ENCODE measurements around the gene SERAC1.
"Not testable (repeated sequence)": the region's sequence is repeated elsewhere in the genome, so short reads cannot be mapped to it uniquely, and the experiment has no call there.

SERAC1 gene

DNA sequence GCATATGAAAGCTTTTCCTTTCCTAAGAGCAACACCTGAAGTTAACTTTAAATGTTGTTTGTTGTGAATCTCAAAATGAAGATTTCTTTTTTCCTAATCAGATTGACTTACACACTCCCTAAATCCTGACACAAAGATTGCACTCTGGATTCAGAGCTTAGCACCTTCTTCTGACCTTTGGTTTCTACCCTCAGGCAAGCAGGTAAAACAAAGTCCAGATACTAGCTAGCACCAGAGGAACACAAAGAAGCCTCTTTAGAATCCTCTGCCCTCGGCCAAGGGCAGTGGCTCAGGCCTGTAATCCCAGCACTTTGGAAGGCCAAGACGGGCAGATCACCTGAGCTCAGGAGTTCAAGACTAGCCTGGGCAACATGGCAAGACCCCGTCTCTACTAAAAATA, 14.5 kb downstream of the SERAC1 start:
- Histone ChIP-seq H3K4me1 (ENCODE audit: control insufficient read depth in 1 of 2, insufficient read depth in 2 of 2, low read length in 2 of 2) (no peaks in the 10 kb centered on the region), H3K27me3 (ENCODE audit: low read depth, low read length) (no peaks in the 10 kb centered on the region), H3K9me3 (ENCODE audit: control insufficient read depth in 1 of 2, low read length in 2 of 2) (no peaks in the 10 kb centered on the region), H3K27ac (ENCODE audit: low read length) (no peak overlapping the region), H3K36me3 (ENCODE audit: control insufficient read depth in 1 of 2, insufficient read depth in 2 of 2, low read length in 2 of 2) (peaks cover 5 to 9% of the 10 kb centered on the region in 2 donors), H3K4me3 (ENCODE audit: low read depth in 1 of 2, low read length in 2 of 2) (no peak overlapping the region)

DNA sequence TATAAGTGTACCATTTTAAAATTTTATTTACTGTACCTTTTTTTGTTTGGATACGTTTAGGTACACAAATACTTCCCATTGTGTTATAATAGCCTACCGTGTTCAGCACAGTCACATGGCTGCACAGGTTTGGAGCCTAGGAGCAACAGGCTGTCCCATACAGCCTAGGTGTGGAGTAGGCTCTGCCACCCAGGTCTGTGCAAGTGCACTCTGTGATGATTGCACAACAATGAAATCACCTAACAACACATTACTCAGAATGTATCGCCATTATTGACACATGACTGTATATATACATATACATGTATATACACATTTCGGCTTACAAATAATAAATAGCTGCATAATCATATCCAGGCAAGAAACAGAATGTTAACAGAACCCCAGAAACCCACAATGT, 15.4 kb downstream of the SERAC1 start:
- H3K36me3 ChIP-seq (ENCODE audit: control insufficient read depth in 1 of 2, insufficient read depth in 2 of 2, low read length in 2 of 2): peaks cover 5 to 9% of the 10 kb centered on the region in 2 donors
- no peaks in the 10 kb centered on the region for H3K4me1 ChIP-seq (ENCODE audit: control insufficient read depth in 1 of 2, insufficient read depth in 2 of 2, low read length in 2 of 2)
- no peaks in the 10 kb centered on the region for H3K9me3 ChIP-seq (ENCODE audit: control insufficient read depth in 1 of 2, low read length in 2 of 2)
- H3K27ac ChIP-seq (ENCODE audit: low read length): no peak overlapping the region
- no peaks in the 10 kb centered on the region for H3K27me3 ChIP-seq (ENCODE audit: low read depth, low read length)
- H3K4me3 ChIP-seq (ENCODE audit: low read depth in 1 of 2, low read length in 2 of 2): no peak overlapping the region

DNA sequence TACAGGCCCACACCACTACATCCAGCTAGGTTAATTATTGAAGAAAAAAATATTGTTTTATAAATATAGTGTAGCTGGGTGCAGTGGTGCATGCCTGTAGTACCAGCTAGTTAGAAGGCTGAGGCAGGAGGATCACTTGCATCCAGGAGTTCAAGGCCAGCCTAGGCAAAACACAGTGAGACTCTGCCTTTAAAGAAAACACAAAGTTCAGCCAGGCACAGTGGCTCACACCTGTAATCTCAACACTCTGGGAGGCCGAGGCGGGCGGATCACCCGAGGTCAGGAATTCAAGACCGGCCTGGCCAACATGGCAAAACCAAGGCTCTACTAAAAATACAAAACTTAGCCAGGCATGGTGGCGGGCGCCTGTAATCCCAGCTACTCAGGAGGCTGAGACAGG, 16.0 kb downstream of the SERAC1 start:
- not testable (repeated sequence) for H3K27me3 ChIP-seq (ENCODE audit: low read depth, low read length); H3K36me3 ChIP-seq (ENCODE audit: control insufficient read depth in 1 of 2, insufficient read depth in 2 of 2, low read length in 2 of 2); H3K9me3 ChIP-seq (ENCODE audit: control insufficient read depth in 1 of 2, low read length in 2 of 2); H3K27ac ChIP-seq (ENCODE audit: low read length); H3K4me1 ChIP-seq (ENCODE audit: control insufficient read depth in 1 of 2, insufficient read depth in 2 of 2, low read length in 2 of 2); H3K4me3 ChIP-seq (ENCODE audit: low read depth in 1 of 2, low read length in 2 of 2)

- H3K4me1 ChIP-seq (ENCODE audit: control insufficient read depth in 1 of 2, insufficient read depth in 2 of 2, low read length in 2 of 2): no peaks in the 10 kb centered on the region
- H3K36me3 ChIP-seq (ENCODE audit: control insufficient read depth in 1 of 2, insufficient read depth in 2 of 2, low read length in 2 of 2): peaks cover 5 to 13% of the 10 kb centered on the region in 2 donors
- no peaks in the 10 kb centered on the region for H3K27me3 ChIP-seq (ENCODE audit: low read depth, low read length)
- H3K27ac ChIP-seq (ENCODE audit: low read length): no peak overlapping the region
- H3K9me3 ChIP-seq (ENCODE audit: control insufficient read depth in 1 of 2, low read length in 2 of 2): no peaks in the 10 kb centered on the region
- no peak overlapping the region for H3K4me3 ChIP-seq (ENCODE audit: low read depth in 1 of 2, low read length in 2 of 2)
Observed at GRCh38 chr6:158150701-158151100, 17.4 kb downstream of the SERAC1 start.

DNA sequence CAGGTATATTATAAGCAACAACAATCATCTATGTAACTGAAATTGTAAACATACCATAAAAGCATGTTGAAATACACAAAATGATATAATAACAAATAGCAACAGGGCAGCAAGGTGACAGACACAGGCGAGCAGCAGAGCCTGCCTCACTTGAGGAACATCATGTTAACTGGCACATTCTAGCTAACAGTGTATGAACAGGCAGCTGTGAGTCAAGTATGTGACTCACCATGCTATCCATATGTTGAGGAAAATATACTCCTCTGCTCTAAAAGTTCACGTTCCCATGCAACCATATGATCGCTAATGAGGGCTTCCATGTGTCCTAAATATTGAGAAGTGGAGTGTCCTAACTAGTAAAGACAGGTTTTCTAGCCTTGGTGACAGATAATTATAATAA, 18.4 kb downstream of the SERAC1 start:
- Histone ChIP-seq H3K9me3 (ENCODE audit: control insufficient read depth in 1 of 2, low read length in 2 of 2) (no peaks in the 10 kb centered on the region), H3K27ac (ENCODE audit: low read length) (no peak overlapping the region), H3K4me3 (ENCODE audit: low read depth in 1 of 2, low read length in 2 of 2) (no peak overlapping the region), H3K27me3 (ENCODE audit: low read depth, low read length) (no peaks in the 10 kb centered on the region), H3K36me3 (ENCODE audit: control insufficient read depth in 1 of 2, insufficient read depth in 2 of 2, low read length in 2 of 2) (peaks cover 5 to 13% of the 10 kb centered on the region in 2 donors), H3K4me1 (ENCODE audit: control insufficient read depth in 1 of 2, insufficient read depth in 2 of 2, low read length in 2 of 2) (no peaks in the 10 kb centered on the region)

DNA sequence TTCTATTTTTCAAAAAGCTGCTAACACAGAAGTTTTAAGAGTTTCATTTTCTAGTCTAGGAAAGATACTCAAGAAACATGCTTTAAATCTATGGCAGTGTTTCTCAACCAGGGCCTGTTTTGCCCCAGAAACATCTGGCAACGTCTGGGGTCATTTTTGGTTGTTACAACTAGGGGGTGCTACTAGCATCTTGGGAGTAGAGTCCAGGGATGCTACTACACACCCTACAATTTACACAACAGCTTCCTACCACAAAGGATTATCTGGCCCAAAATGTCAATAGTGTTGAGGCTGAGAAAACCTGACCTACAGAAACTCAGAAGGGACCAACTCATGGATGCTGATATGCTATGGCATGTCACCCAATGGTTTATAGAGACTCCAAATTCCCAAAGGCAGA, 24.4 kb downstream of the SERAC1 start:
- Histone ChIP-seq H3K4me1 (ENCODE audit: control insufficient read depth in 1 of 2, insufficient read depth in 2 of 2, low read length in 2 of 2) (no peaks in the 10 kb centered on the region), H3K4me3 (ENCODE audit: low read depth in 1 of 2, low read length in 2 of 2) (no peak overlapping the region), H3K36me3 (ENCODE audit: control insufficient read depth in 1 of 2, insufficient read depth in 2 of 2, low read length in 2 of 2) (peaks cover 4 to 23% of the 10 kb centered on the region in 2 donors), H3K27me3 (ENCODE audit: low read depth, low read length) (no peaks in the 10 kb centered on the region), H3K9me3 (ENCODE audit: control insufficient read depth in 1 of 2, low read length in 2 of 2) (no peaks in the 10 kb centered on the region), H3K27ac (ENCODE audit: low read length) (no peak overlapping the region)

DNA sequence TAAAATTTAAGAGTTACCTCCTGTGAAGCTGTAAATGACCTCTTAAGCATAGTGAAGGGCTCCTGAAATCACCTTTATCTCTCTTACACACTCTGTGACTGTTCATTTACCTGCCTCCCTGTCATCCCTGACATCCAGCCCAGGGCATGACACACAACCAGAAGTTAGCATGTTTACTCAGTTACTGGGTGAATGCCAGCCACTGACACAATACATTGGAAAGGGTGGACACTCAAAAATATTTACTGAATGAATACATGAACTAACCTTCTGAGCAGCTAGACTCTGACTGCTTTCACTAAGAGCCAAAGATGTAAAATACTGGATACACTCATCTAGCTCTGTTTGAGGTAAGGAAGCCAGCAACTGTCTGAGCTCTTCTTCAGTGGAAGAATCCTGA, 25.3 kb downstream of the SERAC1 start:
- no peaks in the 10 kb centered on the region for H3K9me3 ChIP-seq (ENCODE audit: control insufficient read depth in 1 of 2, low read length in 2 of 2)
- no peak overlapping the region for H3K27ac ChIP-seq (ENCODE audit: low read length)
- peaks cover 4 to 23% of the 10 kb centered on the region in 2 donors for H3K36me3 ChIP-seq (ENCODE audit: control insufficient read depth in 1 of 2, insufficient read depth in 2 of 2, low read length in 2 of 2)
- H3K4me3 ChIP-seq (ENCODE audit: low read depth in 1 of 2, low read length in 2 of 2): no peak overlapping the region
- H3K4me1 ChIP-seq (ENCODE audit: control insufficient read depth in 1 of 2, insufficient read depth in 2 of 2, low read length in 2 of 2): no peaks in the 10 kb centered on the region
- no peaks in the 10 kb centered on the region for H3K27me3 ChIP-seq (ENCODE audit: low read depth, low read length)

DNA sequence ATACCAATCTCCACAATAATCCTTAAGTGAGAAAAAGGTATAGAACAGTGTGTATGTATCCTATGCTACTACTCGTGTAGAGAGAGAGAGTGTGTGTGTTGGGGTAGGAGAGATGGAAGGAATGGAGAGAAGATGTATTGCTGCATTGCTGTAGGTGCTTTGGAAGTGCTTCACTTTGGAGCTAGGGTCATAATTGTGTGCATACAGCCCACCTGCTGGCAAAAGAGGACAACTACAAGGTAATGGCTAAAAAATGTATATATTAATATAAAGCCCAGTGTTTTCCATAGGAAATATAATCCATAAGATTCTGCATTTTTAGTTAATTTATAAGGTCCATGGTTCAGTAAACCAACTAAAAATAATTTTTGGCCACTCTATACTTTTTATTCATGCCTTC, 36.1 kb downstream of the SERAC1 start:
- H3K4me3 ChIP-seq (ENCODE audit: low read depth in 1 of 2, low read length in 2 of 2): no peak overlapping the region
- H3K27me3 ChIP-seq (ENCODE audit: low read depth, low read length): no peaks in the 10 kb centered on the region
- no peaks in the 10 kb centered on the region for H3K4me1 ChIP-seq (ENCODE audit: control insufficient read depth in 1 of 2, insufficient read depth in 2 of 2, low read length in 2 of 2)
- H3K27ac ChIP-seq (ENCODE audit: low read length): no peak overlapping the region
- peaks cover 0 to 9% of the 10 kb centered on the region in 2 donors for H3K36me3 ChIP-seq (ENCODE audit: control insufficient read depth in 1 of 2, insufficient read depth in 2 of 2, low read length in 2 of 2)
- no peaks in the 10 kb centered on the region for H3K9me3 ChIP-seq (ENCODE audit: control insufficient read depth in 1 of 2, low read length in 2 of 2)

GRCh38 chr6:158125271-158125670, 42.8 kb downstream of the SERAC1 start:
- peaks cover 0 to 30% of the 10 kb centered on the region in 2 donors for H3K36me3 ChIP-seq (ENCODE audit: control insufficient read depth in 1 of 2, insufficient read depth in 2 of 2, low read length in 2 of 2)
- no peak overlapping the region for H3K4me3 ChIP-seq (ENCODE audit: low read depth in 1 of 2, low read length in 2 of 2)
- no peaks in the 10 kb centered on the region for H3K4me1 ChIP-seq (ENCODE audit: control insufficient read depth in 1 of 2, insufficient read depth in 2 of 2, low read length in 2 of 2)
- H3K27ac ChIP-seq (ENCODE audit: low read length): no peak overlapping the region
- H3K9me3 ChIP-seq (ENCODE audit: control insufficient read depth in 1 of 2, low read length in 2 of 2): no peaks in the 10 kb centered on the region
- H3K27me3 ChIP-seq (ENCODE audit: low read depth, low read length): no peaks in the 10 kb centered on the region

- Histone ChIP-seq H3K27ac (ENCODE audit: low read length) (no peak overlapping the region), H3K4me3 (ENCODE audit: low read depth in 1 of 2, low read length in 2 of 2) (no peak overlapping the region), H3K27me3 (ENCODE audit: low read depth, low read length) (no peaks in the 10 kb centered on the region), H3K36me3 (ENCODE audit: control insufficient read depth in 1 of 2, insufficient read depth in 2 of 2, low read length in 2 of 2) (peaks cover 0 to 29% of the 10 kb centered on the region in 2 donors), H3K4me1 (ENCODE audit: control insufficient read depth in 1 of 2, insufficient read depth in 2 of 2, low read length in 2 of 2) (no peaks in the 10 kb centered on the region), H3K9me3 (ENCODE audit: control insufficient read depth in 1 of 2, low read length in 2 of 2) (no peaks in the 10 kb centered on the region)
Observed at GRCh38 chr6:158124288-158124687, 43.8 kb downstream of the SERAC1 start.

DNA sequence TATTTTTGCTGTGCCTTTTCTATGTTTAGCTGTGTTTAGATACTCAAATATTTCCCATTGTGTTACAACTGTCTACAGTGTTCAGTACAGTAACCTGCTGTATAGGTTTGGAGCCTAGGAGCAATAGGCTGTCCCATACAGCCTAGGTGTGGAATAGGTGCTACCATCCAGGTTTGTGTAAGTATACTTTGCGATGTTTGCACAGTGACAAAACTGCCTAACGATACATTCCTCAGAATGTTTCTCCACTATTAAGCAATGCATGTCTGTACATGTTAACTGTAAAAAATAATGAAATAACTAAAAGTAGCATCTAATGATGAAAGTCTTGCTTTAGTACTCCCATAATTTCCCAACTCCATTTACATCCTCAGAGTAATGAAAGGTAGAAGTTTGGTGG, 46.0 kb downstream of the SERAC1 start:
- Histone ChIP-seq H3K4me1 (ENCODE audit: control insufficient read depth in 1 of 2, insufficient read depth in 2 of 2, low read length in 2 of 2) (no peaks in the 10 kb centered on the region), H3K27me3 (ENCODE audit: low read depth, low read length) (no peaks in the 10 kb centered on the region), H3K9me3 (ENCODE audit: control insufficient read depth in 1 of 2, low read length in 2 of 2) (no peaks in the 10 kb centered on the region), H3K4me3 (ENCODE audit: low read depth in 1 of 2, low read length in 2 of 2) (no peak overlapping the region), H3K36me3 (ENCODE audit: control insufficient read depth in 1 of 2, insufficient read depth in 2 of 2, low read length in 2 of 2) (peaks cover 4 to 30% of the 10 kb centered on the region in 2 donors), H3K27ac (ENCODE audit: low read length) (no peak overlapping the region)

DNA sequence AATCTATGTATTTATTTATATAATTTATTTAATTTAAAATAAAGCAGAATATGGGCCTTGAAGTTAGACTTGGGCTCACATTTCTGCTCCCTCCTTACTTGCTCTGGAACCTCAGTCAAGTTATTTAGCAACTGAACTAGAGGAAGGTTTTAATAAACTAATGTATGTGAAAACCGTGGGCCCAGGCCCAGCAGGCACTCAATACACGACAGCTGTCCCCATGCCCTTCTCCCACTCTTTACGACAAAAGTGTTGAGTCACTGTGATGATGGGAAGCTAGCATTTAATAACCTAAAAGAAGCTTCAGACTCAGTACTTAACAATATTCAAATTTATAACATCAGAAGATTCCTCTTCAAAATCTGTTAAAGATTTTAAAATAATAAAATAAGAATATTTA, 46.7 kb downstream of the SERAC1 start:
- H3K4me3 ChIP-seq (ENCODE audit: low read depth in 1 of 2, low read length in 2 of 2): no peak overlapping the region
- no peak overlapping the region for H3K27ac ChIP-seq (ENCODE audit: low read length)
- no peaks in the 10 kb centered on the region for H3K27me3 ChIP-seq (ENCODE audit: low read depth, low read length)
- no peaks in the 10 kb centered on the region for H3K4me1 ChIP-seq (ENCODE audit: control insufficient read depth in 1 of 2, insufficient read depth in 2 of 2, low read length in 2 of 2)
- no peaks in the 10 kb centered on the region for H3K9me3 ChIP-seq (ENCODE audit: control insufficient read depth in 1 of 2, low read length in 2 of 2)
- H3K36me3 ChIP-seq (ENCODE audit: control insufficient read depth in 1 of 2, insufficient read depth in 2 of 2, low read length in 2 of 2): peaks cover 4 to 24% of the 10 kb centered on the region in 2 donors

All from muscle layer of duodenum (tissue), 2 donors.